Lung (tissue), 12 donors: ENCODE data around the gene IQCK. TPM values are rescaled to one million over a fixed set of nuclear protein-coding genes. Genes with fewer than 3 reads are reported as not detected.

Experiments used
- ATAC-seq: fragments of 200-7000 bp; cut with Tn5 transposase; one replicate; pipeline ENCODE4 v1.9.1; 2020; ENCODE audit warnings: moderate number of reproducible peaks; ENCODE audit not compliant: insufficient read depth, low FRiP score
- DNase-seq, 3 donors: peaks; one replicate each; pipeline ENCODE4 v3.0.0-alpha.2; 2013 to 2017
- H3K27ac ChIP-seq, 2 donors: one replicate each; pipeline ENCODE4 v1.5.1; 2013; ENCODE audit warnings: mild to moderate bottlenecking in 2 of 2, moderate library complexity in 2 of 2, control low read depth in 1 of 2, inconsistent platforms in 1 of 2, low read depth in 1 of 2, low read length in 1 of 2
- H3K27me3 ChIP-seq, 3 donors: one replicate each; pipeline ENCODE4 v1.5.1; 2013; ENCODE audit warnings: low read length in 2 of 3; ENCODE audit not compliant: control insufficient read depth in 3 of 3, insufficient read depth in 3 of 3
- H3K36me3 ChIP-seq, 4 donors: one replicate each; pipeline ENCODE4 v1.5.1; 2013; ENCODE audit warnings: low read length in 4 of 4, mild to moderate bottlenecking in 1 of 4, moderate library complexity in 1 of 4; ENCODE audit not compliant: control insufficient read depth in 4 of 4, insufficient read depth in 4 of 4
- H3K4me1 ChIP-seq, 5 donors: one replicate each; pipeline ENCODE4 v1.5.1; 2013; ENCODE audit warnings: low read length in 5 of 5, mild to moderate bottlenecking in 2 of 5, moderate library complexity in 1 of 5; ENCODE audit not compliant: control insufficient read depth in 5 of 5, insufficient read depth in 5 of 5
- H3K4me3 ChIP-seq: one replicate; pipeline ENCODE4 v1.5.1; 2013; ENCODE audit warnings: mild to moderate bottlenecking, control low read depth, moderate library complexity
- H3K9ac ChIP-seq, 2 donors: one replicate each; pipeline ENCODE4 v1.5.1; 2013; ENCODE audit warnings: low read length in 2 of 2, control low read depth in 1 of 2; ENCODE audit not compliant: insufficient read depth in 1 of 2
- H3K9me3 ChIP-seq, 4 donors: one replicate each; pipeline ENCODE4 v1.5.1; 2013; ENCODE audit warnings: low read length in 3 of 4, mild to moderate bottlenecking in 1 of 4, moderate library complexity in 1 of 4; ENCODE audit not compliant: control insufficient read depth in 4 of 4, insufficient read depth in 3 of 4
- CTCF ChIP-seq: IDR thresholded peaks from 2 replicates; pipeline ENCODE4 v1.5.1; 2012; ENCODE audit warnings: mild to moderate bottlenecking; ENCODE audit errors: control extremely low read depth, extremely low read depth
- WGBS, 2 donors: extraction: QIAGEN DNeasy Blood & Tissue Kit; methylation state at CpG; one replicate each; pipeline ENCODE4 v1.1.7; 2013; 5-methylcytosine and 5-hydroxymethylcytosine counted together
- polyA plus RNA-seq, 2 donors: library from polyadenylated mRNA; stranded (reverse); fragments of 200-250 nt; gene quantifications; one replicate each; pipeline ENCODE4 v1.2.1, GENCODE V29; 2013
- total RNA-seq, 2 donors: library from RNA; depleted of rRNA in 1 of 2; stranded (reverse); fragments of >200 nt in 1 of 2; gene quantifications; one replicate each; pipeline ENCODE4 v1.2.1, GENCODE V29; 2014 to 2021
- donor health status: control.
- donor health status: control.
- donor health status: Bipolar disorder and iron deficiency.
- donor health status: healthy.
- donor health status: DM: yes; HTN: yes; CAD: no.

IQCK gene
- total and polyA plus RNA-seq, 4 donors = 12.7 to 27.0 (median 20.4) TPM

DNA sequence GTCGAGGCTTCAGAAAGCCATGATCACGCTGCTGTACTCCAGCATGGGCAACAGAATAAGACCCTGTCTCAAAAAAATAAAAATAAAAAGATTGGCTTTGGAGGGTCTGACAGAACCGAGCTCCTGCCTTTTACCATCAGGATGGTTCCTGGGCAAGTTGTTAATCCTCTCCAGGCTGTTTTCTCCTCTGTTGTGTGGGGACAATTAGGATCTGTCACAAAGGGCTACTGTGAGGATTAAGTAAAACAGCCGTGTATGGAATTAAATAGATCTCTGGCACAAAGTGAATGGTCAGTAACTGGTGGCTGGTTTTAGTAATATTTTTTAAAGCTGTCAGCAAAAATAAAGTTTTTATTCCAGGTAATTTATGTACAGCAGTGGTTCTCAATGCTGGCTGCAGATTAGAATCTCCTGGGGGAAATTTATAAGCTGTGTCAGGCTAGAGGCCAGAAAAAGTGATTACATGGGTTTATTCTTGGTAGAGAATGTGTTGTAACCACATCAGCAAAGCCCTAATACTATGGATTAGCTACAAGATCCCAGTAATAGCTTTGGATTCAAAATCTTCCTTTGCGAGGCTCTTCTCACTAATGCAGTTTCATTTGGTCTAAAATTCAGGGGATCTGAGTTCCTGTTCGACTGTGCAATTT, 119.4 kb downstream of the IQCK start:
- H3K27me3 ChIP-seq = no peaks in the 10 kb centered on the region
- peaks cover 0 to 2% (median 0%) of the 10 kb centered on the region in 4 donors for H3K9me3 ChIP-seq
- ATAC-seq = no peak
- 88 to 93% methylated on average over 6 of the region's 6 CpGs for WGBS, 2 donors
- no peak overlapping the region for H3K4me3 ChIP-seq
- peaks cover 0 to 1% (median 0%) of the 10 kb centered on the region in 4 donors for H3K36me3 ChIP-seq
- no peak overlapping the region for H3K27ac ChIP-seq
- H3K9ac ChIP-seq = no peak overlapping the region
- no peak for TF ChIP-seq CTCF
- DNase-seq = peak in 1 of 3 donors; percentile 28
- peaks cover 0 to 7% (median 5%) of the 10 kb centered on the region in 5 donors for H3K4me1 ChIP-seq

- Histone ChIP-seq H3K9ac (no peak overlapping the region), H3K36me3 (peaks cover 0 to 1% (median 0%) of the 10 kb centered on the region in 4 donors), H3K4me1 (peaks cover 0 to 7% (median 6%) of the 10 kb centered on the region in 5 donors), H3K4me3 (no peak overlapping the region), H3K27me3 (no peaks in the 10 kb centered on the region), H3K27ac (no peak overlapping the region), H3K9me3 (peaks cover 0 to 2% (median 0%) of the 10 kb centered on the region in 4 donors)
- ATAC-seq (no peak), DNase-seq (no peak)
- 88 to 93% methylated on average over 13 of the region's 13 CpGs for WGBS, 2 donors
- no peak for TF ChIP-seq CTCF
These were observed 120.1 kb downstream of the IQCK start for GRCh38 chr16:19837984-19838707.

- Histone ChIP-seq H3K4me1 (peaks cover 0 to 7% (median 6%) of the 10 kb centered on the region in 5 donors), H3K27me3 (no peaks in the 10 kb centered on the region), H3K9ac (no peak overlapping the region), H3K4me3 (no peak overlapping the region), H3K36me3 (peaks cover 0 to 1% (median 0%) of the 10 kb centered on the region in 4 donors), H3K27ac (peak overlapping the region in 1 of 2 donors; percentile 81), H3K9me3 (no peaks in the 10 kb centered on the region)
- peak; percentile 29 to 81 (median 67) for DNase-seq
- TF ChIP-seq CTCF = no peak
- no peak for ATAC-seq
- 65 to 71% methylated on average over 3 of the region's 3 CpGs for WGBS, 2 donors
These were observed 122.5 kb downstream of the IQCK start for GRCh38 chr16:19840524-19841110.
